Raji (cell line): ENCODE results near the gene EPHA4.

Source experiments
- POLR2A ChIP-seq: IDR thresholded peaks from 2 replicates; pipeline ENCODE4 v1.6.1; 2011; ENCODE audit warnings: low read depth, low read length, control low read depth; ENCODE audit not compliant: insufficient read depth

The EPHA4 gene

DNA sequence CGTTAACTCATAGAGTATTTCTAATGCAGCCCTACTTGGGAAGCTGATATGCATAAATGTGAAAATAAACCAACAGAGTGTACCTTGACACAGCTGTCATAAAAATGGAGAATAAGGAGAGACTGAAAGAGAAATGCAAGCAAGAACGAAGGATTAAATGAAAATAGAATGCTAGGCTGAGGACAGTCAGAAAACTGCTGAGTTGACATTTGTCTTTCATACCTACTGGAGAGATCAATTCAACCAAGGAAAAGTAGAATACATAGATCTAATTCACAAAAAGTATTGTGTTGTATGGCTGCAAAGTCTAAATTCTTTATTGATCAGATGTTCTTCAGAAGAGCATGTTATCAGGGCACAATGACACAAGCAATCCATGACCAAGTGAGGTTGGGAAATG, 112.0 kb downstream of the EPHA4 start:
- no peak for TF ChIP-seq POLR2A

- no peak for TF ChIP-seq POLR2A
Measured at GRCh38 chr2:221458578-221458977, 113.5 kb downstream of the EPHA4 start.

- no peak for TF ChIP-seq POLR2A
Measured at GRCh38 chr2:221455214-221455613, 116.9 kb downstream of the EPHA4 start.

DNA sequence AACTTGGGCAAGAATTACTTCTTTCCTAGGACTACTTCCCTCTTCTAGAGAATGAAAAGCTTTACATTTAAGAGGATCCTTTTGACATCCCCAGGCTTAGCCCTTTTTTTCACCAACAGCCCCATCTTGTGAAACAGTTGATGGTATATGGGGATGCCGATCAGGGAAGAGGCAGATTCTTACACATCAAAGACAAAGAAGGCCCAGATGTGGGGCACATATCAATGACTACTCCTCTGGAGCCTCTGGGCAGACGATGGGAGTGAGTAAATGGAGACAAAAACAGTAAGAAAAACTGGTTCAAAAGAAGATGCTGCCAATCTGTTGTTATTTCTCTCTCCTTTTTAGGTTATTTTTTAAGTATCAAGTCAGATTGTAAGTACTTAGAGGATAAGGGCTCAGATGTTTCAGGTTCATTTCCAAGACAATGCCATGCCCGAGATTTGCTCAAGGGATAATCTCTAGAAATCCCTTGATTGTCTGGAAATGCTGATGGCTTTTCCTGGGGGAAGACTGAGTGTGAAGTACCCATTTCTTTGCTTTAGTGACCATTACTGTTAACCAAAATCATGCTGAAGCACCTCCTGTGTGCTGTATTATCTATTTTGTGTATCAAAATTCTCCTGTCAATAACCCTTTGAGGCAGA, 117.5 kb downstream of the EPHA4 start:
- TF ChIP-seq POLR2A, result no peak

DNA sequence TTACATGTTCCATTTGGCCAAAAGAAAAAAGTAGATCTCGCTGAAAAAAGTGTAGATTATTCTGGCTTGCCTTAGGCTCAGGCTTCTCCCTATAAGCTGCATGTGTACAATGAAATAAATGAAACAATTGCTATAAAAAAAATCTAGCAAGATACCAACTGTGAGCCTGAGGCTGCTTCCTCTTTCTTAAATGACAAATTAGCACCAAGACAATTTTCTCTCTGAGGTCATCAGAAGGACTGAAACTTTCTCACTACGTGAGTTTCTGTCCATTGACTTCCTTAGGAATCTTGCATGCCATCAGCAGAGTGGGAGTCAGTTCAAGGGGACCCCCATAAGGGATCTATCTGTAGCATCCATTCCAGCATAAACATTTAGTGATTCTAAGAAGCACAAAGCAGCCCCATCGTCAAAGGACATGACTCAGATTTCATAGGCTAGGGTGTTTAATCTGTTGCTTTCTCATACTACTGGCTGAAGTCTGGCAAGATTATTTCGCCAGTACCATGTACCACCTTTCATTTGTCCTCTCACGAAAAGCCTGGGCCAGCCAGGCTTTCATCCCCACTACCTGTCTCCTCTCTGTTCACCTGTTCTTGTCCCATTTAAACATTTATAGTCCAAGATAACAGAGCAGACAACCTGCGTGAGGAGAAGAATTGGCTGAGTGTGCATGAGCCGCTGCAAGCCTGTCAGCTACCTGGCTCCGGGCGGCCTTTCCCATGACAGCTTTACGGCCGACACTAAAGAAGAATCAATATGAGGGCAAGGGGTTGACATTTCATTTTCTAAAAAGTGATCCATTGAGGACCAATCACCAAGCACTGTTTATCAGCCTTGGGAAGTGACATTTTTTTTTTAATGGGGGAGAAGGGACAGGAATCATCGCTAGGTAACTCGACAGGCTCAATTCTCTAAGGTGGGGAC, 120.0 kb downstream of the EPHA4 start:
- TF ChIP-seq POLR2A, result no peak

- TF ChIP-seq POLR2A, result no peak
Measured at GRCh38 chr2:221450280-221450679, 121.8 kb downstream of the EPHA4 start.

DNA sequence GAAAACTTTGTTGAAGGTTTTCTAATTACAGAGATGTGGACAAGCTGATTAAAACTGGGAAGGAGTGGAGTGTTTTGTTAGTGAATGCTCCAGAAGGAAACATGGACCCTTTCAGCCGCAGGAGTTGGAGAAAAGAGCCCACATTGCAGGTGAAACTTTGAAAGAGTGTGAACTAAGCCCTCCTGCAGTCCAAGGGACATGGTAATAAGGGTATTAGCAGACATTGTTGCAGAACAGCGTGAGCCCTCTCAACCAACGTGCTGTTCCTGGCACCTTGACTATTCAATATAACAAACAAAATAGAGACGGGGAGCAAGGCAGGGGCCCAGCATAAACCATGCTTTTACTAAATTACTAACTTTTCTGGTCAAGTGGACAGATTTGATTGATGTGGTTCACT, 122.7 kb downstream of the EPHA4 start:
- no peak for TF ChIP-seq POLR2A

DNA sequence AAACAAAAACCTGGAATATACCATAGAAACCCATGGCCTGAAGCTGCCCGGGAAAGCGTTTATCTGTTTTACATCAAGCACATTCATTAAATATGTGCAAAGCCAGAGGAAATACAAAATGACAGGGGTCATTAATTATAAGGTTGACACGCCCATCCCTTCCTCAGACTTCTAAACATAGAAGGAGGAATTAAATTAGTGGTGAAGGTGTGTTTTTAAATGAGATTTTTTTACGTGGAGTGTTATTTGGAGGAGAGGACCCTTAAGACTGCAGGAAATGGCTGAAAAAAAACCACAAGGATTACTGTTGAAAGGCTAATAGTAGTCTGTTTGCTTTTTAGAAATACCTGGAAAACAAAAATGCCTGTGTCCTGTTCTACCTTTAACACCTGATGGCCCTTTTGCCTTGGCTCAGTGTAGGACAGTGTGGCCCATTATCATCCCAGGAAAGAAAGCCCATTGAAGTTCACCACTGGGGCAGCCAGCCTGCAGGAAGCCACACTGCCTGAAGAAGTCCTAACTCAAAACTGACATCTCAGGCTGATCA, 123.2 kb downstream of the EPHA4 start:
- no peak for TF ChIP-seq POLR2A

GRCh38 chr2:221448057-221448843, 123.9 kb downstream of the EPHA4 start:
- no peak for TF ChIP-seq POLR2A

GRCh38 chr2:221447310-221447709, 124.8 kb downstream of the EPHA4 start:
- no peak for TF ChIP-seq POLR2A

GRCh38 chr2:221446140-221446539, 126.0 kb downstream of the EPHA4 start:
- TF ChIP-seq POLR2A, result no peak

DNA sequence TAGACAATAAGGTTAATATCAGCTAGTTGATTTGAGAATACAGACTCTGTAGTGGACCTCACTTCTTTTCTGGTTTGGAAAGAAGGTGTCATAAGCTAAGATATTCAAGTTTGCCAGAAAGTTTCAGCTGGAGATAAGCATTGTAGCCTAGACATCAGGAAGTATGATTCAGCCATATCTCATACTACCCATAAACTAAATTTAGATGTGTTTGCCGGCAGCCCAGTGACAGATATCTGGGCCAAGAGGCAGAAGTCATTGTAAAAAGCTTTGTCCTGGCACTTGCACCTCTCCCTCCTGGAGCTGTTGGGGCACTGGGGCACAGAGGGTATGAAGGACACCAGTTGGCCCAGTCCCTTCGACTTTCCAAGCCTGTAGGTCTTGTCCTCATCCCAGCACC, 128.0 kb downstream of the EPHA4 start:
- TF ChIP-seq POLR2A, result no peak

DNA sequence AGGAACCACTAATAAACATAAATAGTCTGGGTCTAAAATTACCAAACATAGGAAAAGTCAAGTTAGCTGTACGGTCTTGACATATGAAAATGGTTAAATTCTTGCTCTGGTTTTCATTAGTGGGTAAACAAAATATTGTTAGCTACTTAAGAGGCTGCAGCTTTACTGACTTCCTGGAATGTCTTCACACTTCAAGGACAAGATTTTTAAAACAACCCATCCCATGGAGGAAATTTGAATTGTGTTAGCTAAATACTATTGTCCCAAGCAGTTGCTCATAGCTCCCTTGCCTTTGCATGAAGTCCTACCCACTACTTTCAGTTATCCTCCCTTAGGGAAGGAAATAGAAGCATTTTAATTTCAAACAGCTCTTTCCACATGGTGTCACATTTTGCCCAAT, 128.5 kb downstream of the EPHA4 start:
- no peak for TF ChIP-seq POLR2A

- TF ChIP-seq POLR2A, result no peak
Measured at GRCh38 chr2:221442128-221442527, 130.0 kb downstream of the EPHA4 start.

GRCh38 chr2:221439761-221440479, 132.2 kb downstream of the EPHA4 start:
- no peak for TF ChIP-seq POLR2A
